ENCODE data around the gene ERCC6L.

ERCC6L gene

DNA sequence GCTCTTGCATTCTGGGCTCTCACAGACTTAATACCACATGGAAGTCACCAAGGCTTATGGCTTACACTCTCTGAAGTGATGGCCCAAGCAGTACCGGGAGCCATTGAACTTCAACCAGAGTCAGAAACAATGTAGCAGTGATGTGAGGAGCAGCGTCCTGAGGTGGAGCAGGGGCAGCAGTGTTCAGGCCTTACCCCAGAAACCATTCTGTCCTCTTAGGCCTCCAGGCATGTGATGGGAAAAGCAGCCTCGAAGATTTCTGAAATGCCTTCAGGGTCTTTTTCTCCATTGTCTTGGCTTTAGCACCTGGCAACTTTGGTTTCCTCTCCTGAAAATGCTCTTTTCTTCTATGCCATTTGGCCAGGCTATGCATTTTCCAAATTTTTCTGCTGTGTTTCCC is 80.1 kb downstream of the ERCC6L start:
- DNase-seq = no peak

Measured in NCI-H226 (cell line).